GM12891 (cell line): ENCODE data around the gene CACNA1I.

Source experiments
- POLR2A ChIP-seq: IDR thresholded peaks from 2 replicates; pipeline ENCODE4 v1.6.1; 2011; ENCODE audit warnings: low read depth, low read length, control low read depth
- TAF1 ChIP-seq: IDR thresholded peaks from 2 replicates; pipeline ENCODE4 v1.6.1; 2011; ENCODE audit warnings: low read depth, low read length, control low read depth

DNA sequence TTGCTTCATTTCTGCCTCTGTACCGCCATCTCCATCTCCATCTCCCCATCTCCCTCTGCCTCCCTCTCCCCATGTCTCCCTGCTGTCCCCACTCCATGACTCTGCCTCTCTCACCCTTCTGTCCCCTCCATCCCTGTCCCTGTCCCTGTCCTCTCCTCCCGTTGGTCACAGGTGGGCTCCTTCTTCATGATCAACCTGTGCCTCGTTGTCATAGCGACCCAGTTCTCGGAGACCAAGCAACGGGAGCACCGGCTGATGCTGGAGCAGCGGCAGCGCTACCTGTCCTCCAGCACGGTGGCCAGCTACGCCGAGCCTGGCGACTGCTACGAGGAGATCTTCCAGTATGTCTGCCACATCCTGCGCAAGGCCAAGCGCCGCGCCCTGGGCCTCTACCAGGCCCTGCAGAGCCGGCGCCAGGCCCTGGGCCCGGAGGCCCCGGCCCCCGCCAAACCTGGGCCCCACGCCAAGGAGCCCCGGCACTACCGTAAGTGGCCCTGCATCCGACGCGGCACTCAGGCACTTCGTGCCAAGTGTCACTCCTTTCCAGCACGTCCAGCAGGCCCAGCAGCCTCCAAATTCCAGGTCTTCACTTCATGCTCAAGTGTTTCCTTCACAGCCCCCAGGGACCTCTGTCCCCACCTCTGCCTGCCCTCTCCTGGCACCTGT is 76.0 kb downstream of the CACNA1I start:
- no peak for TF ChIP-seq POLR2A
- no peak for TF ChIP-seq TAF1
